ENCODE results near the gene MZB1.
"Not testable (repeated sequence)": the region's sequence is repeated elsewhere in the genome, so short reads cannot be mapped to it uniquely, and the experiment has no call there.

Gene MZB1

GRCh38 chr5:139410121-139410992 lies 20.6 kb upstream of the MZB1 start:
- no peak for DNase-seq (ENCODE audit: low read depth)

DNA sequence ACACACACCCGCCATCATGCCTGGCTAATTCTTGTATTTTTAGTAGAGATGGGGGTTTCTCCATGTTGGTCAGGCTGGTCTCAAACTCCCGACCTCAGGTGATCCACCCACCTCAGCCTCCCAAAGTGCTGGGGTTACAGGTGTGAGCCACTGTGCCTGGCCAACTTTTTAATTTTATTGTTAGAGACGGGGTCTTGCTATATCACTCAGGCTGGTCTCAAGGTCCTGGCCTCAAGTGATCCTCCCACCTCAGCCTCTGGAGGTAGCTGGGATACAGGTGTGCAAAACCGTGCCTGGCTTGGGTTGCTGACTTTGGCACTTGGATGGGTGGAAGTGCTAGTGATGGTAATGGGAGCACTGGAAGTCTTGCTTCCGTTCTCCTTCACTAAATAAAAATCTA lies 19.4 kb upstream of the MZB1 start:
- DNase-seq (ENCODE audit: low read depth), result not testable (repeated sequence)

- no peak for DNase-seq (ENCODE audit: low read depth)
Measured at GRCh38 chr5:139408191-139408590, 18.5 kb upstream of the MZB1 start.

DNA sequence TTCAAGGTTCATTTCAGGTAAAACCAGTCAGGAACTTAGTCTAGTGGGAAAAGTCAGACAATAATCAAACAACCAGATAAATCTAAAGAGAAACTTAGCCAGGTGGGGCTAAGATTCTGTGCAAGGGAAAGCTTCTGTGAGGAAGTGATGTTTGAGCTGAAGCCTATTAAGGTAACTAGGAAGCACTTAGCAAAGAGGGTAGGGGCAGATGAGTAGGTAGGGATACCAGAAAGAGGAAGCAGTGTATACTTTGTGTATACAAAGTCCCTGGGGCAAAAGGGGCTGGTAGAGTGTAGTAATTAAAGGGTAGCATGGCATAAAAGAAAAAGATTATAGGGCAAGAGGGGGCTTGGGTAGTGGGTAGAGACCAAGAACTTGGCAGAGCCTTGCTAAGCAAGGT lies 17.8 kb upstream of the MZB1 start:
- no peak for DNase-seq (ENCODE audit: low read depth)

GRCh38 chr5:139406963-139407362 lies 17.2 kb upstream of the MZB1 start:
- DNase-seq (ENCODE audit: low read depth), result no peak

GRCh38 chr5:139404484-139404840 lies 14.7 kb upstream of the MZB1 start:
- no peak for DNase-seq (ENCODE audit: low read depth)

DNA sequence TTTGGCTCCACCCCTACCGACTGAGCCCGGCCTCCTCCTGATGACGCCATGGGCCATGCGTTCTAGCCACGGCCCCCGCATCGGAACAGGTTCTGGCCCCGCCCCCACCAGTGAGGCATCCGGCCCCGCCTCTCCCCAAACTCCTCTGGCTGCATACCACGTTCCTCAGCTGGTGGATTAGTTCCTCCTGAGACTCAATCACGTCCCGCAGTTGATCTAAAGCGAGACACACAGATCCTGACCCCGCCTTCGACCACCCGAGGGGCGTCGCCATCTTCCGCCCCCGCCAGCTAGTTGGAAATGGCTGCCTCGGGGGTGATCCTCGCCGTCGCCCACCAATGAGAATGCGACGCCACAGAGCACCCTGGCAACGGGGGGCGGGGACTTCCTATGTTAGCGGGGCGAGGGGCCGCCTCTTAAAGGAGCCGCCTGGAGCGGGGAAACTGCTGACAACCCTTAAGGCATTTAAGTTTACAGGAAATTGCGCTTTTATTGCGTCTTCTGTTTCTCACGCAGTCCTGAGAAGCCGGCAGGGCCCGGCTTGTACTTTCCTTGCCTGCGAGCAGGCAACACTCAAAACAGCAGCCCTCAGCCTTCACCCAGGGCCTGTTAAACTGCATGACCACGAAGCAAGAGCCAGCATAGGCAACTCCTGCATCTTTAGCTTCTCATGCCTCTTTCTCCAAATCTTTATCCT lies 14.2 kb upstream of the MZB1 start, which contains the start of gene SPATA24:
TSS of gene SPATA24 (minus strand) at position 303 of the 697 bp plus-strand sequence. CDS start at position 274, 29 bp downstream.
- DNase-seq (ENCODE audit: low read depth), result peak; percentile 85

DNA sequence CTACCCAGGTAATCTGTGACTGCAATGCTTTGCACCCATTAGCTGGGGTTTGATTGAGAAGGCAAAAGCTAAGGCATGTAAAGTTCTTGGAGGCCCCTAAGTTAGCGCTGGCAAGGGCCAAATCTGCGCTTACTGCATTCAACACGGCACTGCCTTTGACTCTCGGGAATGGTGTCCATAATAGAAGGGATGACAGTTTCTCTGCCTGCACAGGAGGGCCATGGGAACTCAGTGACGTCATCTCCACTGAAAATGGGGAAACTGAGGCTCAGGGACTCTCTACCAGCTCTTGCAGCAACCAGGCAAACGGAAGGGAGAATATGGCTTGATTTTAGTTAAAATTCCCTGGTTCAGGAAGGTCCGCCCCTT lies 13.7 kb upstream of the MZB1 start:
- DNase-seq (ENCODE audit: low read depth), result no peak

GRCh38 chr5:139402561-139403158 lies 12.9 kb upstream of the MZB1 start:
- no peak for DNase-seq (ENCODE audit: low read depth)

DNA sequence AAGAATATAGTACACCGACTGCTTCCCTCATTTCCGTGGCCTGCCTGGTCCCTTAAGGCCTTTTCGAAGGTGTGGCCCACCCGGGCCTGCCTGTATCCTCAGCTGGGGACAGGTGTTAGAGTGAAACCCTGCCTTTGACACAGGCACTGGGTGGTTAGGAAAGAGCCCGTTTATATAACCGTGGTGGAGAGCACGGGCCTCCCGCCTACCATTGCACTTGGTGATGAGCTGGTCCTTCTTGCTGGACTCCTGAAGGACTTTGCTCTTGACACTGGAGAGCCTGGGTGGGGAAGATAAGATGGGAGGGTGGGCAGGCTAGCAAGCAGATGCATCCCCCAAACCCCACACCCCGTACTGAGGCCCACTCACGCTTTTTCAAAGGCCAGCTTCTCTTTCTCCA lies 11.8 kb upstream of the MZB1 start:
- no peak for DNase-seq (ENCODE audit: low read depth)

GRCh38 chr5:139399501-139400121 lies 9.9 kb upstream of the MZB1 start:
- no peak for DNase-seq (ENCODE audit: low read depth)

DNA sequence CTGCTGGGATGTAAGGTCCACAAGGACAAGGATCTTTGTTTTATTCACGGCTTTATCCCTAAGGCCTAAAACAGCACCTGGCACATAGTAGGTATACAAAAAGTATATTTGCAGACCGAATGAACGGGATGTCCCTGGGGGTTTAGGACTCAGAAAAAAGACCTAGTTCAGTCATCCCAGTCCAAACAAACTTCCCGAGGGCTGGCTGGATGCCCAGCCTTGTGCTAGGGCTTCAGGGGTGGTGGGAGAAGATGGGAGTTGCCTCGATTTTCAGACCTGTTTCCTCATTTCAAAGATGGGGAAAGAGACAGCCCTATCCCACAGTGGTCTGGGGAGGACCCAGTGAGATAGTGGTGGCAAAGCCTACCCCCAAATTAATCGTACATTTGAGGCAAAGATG lies 8.2 kb upstream of the MZB1 start:
- no peak for DNase-seq (ENCODE audit: low read depth)

GRCh38 chr5:139396691-139397090 lies 7.0 kb upstream of the MZB1 start:
- no peak for DNase-seq (ENCODE audit: low read depth)

GRCh38 chr5:139395844-139396640 lies 6.3 kb upstream of the MZB1 start:
- DNase-seq (ENCODE audit: low read depth), result no peak

- no peak for DNase-seq (ENCODE audit: low read depth)
Measured at GRCh38 chr5:139394654-139395566, 5.2 kb upstream of the MZB1 start, which contains the start of gene PROB1. Gene PROB1 (minus strand): TSS chr5:139395104. CDS start chr5:139395081, 23 bp downstream.

- DNase-seq (ENCODE audit: low read depth), result no peak
Measured at GRCh38 chr5:139394123-139394653, 4.5 kb upstream of the MZB1 start.

DNA sequence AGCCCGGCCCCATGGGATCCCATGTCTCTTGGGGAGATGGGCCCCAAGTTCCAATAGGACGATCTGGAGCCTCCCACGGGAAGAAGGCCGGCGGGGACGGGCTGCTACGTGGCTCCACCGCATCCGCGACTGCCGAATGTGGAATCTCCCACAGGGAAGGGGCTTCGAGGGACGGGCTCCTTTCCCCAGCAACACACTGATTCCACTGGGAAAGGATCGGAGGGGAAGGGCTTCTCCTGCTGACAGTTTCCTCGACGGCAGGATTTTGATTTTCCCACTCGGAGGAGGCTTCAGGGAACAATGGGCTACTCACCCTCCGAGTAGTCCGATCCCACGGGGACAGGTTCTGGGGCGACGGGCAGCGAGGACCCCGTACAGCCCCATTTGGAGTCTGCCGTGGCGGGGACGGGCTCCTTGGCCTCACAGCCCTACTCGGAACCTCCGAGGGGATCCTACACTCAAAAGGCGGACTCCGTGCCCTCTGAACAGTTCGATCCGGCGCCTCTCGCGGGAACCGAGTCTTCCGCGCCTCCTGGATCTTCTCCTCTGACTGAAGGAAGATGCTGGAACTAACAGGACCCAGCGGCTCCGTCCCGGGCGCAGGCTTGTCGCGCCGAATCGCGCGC lies 3.9 kb upstream of the MZB1 start:
- no peak for DNase-seq (ENCODE audit: low read depth)

GRCh38 chr5:139392678-139393496 lies 3.2 kb upstream of the MZB1 start:
- no peak for DNase-seq (ENCODE audit: low read depth)

GRCh38 chr5:139392324-139392677 lies 2.6 kb upstream of the MZB1 start:
- no peak for DNase-seq (ENCODE audit: low read depth)
